GM18502 (cell line): ENCODE measurements around the gene TMEM91.
"Not testable (repeated sequence)": the region's sequence is repeated elsewhere in the genome, so short reads cannot be mapped to it uniquely, and the experiment has no call there.

ENCODE experiments used
- ATAC-seq: cut with Tn5 transposase; IDR thresholded peaks from one replicate; pipeline ENCODE4 v1.9.1; 2021; ENCODE audit warnings: mild to moderate bottlenecking; ENCODE audit not compliant: unreplicated experiment, poor library complexity

Gene TMEM91

GRCh38 chr19:41373993-41374392 is 2.3 kb upstream of the TMEM91 start:
- ATAC-seq: no peak

DNA sequence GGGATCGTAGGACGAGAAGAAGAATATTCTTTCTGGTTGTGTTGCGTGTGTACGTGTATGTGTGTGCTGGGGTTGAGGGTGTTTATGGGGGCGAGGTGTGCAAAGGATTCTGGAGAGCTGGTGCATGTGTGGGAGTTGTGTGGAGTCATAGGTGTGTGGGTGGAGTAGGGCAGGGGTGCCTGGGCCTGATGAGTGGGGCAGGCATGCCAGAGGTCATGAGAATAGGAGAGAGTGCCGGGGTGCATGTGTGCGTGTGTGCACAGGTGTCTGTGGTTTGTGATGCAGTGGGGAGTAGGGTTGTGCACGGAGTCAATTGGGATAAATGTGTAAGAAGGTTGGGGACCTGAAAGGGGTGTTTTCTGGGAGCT is 649 bp downstream of the TMEM91 start:
- no peak for ATAC-seq

DNA sequence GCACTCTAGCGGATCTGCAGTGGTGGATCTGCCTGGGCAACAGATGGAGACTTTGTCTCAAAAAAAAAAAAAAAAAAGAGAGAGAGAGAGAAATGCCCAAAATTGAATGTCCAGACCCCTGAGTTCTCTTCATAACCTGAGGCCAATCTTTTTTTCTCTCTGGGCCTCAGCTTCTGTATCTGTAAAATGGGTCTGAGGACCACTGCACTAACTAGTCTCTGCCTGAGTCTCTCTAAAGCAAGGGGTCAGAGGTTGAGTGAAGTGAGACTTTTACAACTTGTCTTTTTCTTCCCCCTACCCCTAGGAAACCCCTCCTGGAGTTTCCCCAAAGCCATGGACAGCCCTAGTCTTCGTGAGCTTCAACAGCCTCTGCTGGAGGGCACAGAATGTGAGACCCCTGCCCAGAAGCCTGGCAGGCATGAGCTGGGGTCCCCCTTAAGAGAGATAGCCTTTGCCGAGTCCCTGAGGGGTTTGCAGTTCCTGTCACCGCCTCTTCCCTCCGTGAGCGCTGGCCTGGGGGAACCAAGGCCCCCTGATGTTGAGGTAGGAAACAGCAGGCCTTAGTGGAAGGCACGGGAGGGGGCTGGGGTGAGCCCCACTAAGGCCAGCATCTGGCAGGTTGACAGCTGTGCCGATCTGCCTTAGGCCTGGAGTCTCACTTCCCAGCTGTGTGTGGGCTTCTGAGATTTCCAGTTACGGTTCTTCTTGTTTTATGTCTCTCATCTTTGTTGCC is 1.8 kb downstream of the TMEM91 start:
- peak; percentile 66 for ATAC-seq

DNA sequence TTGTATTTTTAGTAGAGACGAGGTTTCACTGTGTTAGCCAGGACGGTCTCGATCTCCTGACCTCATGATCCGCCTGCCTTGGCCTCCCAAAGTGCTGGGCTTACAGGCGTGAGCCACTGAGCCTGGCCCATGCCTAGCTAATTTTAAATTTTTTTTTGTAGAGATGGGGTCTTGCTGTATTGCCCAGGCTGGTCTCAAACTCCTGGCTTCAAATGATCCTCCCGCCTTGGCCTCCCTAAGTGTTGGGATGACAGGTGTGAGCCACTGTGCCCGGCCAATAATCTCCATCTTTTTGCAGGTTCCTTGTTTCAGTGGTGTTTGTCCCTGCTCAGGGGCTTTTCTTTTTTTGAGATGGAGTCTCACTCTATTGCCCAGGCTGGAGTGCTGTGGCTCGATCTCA is 5.2 kb downstream of the TMEM91 start:
- ATAC-seq: not testable (repeated sequence)

DNA sequence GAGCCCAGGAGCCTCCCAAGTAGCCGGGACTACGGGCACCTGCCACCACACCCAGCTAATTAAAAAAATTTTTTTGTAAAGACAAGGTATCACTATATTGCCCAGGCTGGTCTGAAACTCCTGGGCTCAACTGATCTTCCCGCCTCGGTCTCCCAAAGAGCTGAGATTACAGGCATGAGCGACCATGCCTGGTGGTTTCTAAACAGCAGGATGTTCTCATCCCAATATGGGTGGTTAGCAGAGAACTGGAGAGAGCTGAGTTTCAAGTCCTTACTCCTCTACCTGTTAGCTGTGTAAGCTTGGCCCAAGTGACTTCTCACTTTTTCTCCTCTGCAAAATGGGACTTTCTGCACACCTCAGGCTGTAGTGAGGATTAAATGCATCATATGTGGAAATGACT is 8.0 kb downstream of the TMEM91 start:
- no peak for ATAC-seq

GRCh38 chr19:41386442-41386841 is 10.1 kb downstream of the TMEM91 start:
- no peak for ATAC-seq

GRCh38 chr19:41391618-41392017 is 15.3 kb downstream of the TMEM91 start:
- no peak for ATAC-seq

DNA sequence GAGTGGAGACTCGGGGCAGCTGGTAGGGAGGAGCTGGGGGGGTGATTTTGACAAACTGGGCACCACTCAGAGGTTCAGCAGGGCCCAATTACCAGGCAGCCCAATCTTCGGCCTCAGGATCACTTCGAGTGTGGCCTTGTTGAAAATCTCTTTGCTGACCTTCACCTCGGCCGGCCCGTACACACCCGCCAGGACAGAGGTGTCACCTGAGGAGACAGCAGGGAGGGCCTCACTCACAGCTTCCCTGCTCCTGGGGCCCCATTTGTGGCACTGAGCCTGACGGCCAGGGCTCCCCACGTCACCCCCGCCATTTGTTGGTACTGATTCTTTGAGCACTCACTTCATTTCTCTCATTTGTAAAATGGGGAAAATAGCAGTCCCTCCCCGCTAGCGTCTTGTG is 16.4 kb downstream of the TMEM91 start:
- no peak for ATAC-seq

DNA sequence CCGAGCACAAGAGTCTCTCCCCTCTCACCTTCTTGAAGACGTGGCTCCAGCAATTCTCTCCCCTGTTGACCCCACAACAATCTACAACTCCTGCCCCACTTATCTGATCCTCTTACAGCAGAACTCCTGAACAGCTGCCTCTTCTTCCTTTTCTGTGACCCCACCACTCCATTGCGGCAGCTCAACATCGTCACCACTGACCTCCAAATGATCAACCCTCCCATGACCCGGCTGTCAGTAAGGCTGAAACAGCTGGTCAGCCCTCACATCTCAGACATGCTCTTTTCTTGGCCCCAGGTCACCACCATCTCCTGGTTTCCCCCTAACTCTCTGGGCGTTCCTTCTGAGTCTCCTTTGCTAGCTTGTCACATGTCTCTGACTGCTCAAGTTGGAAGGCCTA is 19.0 kb downstream of the TMEM91 start:
- no peak for ATAC-seq

- peak; percentile 90 for ATAC-seq
These were observed 21.0 kb downstream of the TMEM91 start, which contains the start of the genes BCKDHA and EXOSC5 for GRCh38 chr19:41397086-41398049. Gene BCKDHA (plus strand): TSS chr19:41397818. CDS start chr19:41397828, 10 bp downstream. Gene EXOSC5 (minus strand): TSS chr19:41397359. CDS start chr19:41397328, 31 bp downstream.

DNA sequence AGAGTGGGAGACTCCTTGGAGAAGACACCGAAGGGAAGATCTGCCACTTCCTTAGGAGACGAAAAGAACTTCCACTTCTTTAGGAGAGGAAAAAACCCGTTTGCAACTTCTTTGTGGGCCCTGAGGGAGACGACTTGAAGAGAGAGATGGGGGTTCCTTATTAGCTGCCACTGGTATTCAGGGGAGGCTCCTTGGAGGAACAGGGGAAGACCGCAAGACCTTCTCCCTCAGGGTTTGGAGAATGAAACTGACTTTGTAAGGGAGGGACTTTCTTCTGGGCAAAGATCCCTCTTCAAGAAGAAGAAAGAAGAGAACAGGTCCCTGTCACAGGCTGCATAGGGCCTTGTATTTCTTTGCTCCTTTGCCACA is 21.7 kb downstream of the TMEM91 start:
- no peak for ATAC-seq

- no peak for ATAC-seq
These were observed 22.3 kb downstream of the TMEM91 start for GRCh38 chr19:41398598-41398997.

DNA sequence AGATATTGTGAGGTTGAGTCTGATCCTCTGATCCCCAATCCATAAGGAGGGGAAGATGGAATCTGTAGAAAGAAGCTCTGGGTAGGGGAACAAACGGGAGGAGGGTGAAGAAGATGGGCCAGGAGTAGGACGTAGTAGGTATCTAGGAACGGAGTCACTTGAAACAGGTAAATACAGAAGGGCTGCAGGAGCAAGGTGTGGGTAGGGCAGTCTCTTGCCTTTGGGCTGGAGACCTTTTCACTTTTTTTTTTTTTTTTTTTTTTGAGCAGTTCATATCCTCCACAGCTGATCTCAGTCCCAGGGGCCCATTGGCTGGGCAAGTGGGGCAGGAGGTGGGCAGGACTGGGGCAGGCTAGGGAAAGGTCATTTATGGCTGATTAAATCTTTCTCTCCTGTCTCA is 22.8 kb downstream of the TMEM91 start:
- ATAC-seq: no peak

- no peak for ATAC-seq
These were observed 23.2 kb downstream of the TMEM91 start for GRCh38 chr19:41399525-41399924.

DNA sequence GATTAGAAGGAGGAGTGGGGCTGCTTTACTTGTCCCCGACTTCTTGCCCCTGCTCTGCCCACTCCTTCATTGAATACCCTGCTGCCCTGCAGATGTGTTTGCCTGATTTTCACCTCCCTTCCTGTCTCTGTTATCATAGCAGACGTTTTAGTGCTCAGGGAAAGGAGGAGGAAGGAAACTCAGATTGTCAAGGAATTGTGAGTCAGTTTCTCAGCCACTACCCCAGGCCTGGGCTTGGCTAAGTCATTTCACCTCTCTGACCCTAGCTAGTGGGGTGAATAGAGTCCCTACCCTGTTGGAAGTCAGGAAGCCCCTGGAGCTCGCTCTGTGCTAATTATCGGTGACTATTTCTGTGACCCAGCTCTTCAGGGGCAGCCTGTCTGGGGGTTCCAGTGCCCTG is 25.1 kb downstream of the TMEM91 start:
- no peak for ATAC-seq

GRCh38 chr19:41402010-41402409 is 25.7 kb downstream of the TMEM91 start:
- no peak for ATAC-seq

- no peak for ATAC-seq
These were observed 27.0 kb downstream of the TMEM91 start for GRCh38 chr19:41403181-41403970.

DNA sequence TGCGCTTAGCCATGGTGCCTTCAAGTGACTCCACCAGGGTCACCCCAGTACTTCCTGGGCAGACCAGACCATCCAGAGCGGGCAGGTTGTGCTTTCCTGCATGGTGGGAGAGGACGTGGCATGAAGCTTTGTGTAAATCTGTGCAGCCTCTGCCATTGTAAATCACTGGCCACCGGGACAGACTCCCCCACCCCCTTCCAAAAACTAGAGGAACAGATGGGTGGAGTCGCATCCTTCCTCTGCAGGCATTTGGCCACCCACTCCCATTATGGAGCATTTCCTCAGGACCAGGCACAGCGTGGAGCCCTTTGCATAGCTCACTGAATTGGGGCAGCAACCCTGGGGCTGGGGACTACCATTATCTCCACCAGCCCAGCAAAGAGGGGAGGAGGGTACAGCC is 29.4 kb downstream of the TMEM91 start:
- ATAC-seq: no peak

- no peak for ATAC-seq
These were observed 30.9 kb downstream of the TMEM91 start for GRCh38 chr19:41407271-41407670.

DNA sequence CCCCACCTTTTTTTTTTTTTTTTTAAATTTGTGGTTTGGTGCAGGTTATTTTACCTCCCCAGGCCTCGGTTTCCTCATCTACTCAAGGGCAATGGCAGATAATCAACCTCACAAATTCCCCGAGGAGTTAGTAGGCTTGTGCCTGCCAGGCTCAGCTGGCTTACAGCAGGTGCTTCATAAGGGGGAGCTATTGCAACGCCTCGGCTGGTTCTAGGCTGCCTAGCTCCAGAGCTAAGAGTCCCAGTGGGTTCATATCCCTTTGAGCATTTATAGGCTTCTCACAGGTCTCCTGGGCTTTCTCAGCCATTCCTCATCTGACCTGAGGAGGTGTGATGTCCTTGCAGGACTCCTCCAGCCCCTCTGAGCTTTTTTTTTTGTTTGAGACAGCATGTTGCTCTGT is 31.9 kb downstream of the TMEM91 start:
- no peak for ATAC-seq

DNA sequence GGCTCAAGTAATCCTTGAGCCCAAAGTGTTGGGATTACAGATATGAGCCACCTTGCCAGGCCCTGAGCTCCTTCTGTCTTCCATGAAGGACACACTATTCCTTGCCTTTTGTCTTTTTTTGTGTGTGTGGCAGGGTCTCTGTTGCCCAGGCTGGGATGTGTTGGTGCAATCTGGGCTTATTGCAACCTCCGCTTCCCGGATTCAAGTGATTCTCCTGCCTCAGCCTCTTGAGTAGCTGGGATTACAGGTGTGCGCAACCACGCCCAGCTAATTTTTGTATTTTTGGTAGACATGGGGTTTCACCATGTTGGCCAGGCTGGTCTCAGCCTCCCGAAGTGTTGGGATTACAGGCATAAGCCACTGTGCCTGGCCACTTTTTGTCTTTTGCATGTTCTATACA is 32.5 kb downstream of the TMEM91 start:
- not testable (repeated sequence) for ATAC-seq
